ENCODE data around the gene ACO2. TPM values are rescaled to one million over a fixed set of nuclear protein-coding genes. Genes with fewer than 3 reads are reported as not detected.

ACO2 gene
- total RNA-seq, 4 donors from 2014 or later = 118 to 151 (median 131) TPM

DNA sequence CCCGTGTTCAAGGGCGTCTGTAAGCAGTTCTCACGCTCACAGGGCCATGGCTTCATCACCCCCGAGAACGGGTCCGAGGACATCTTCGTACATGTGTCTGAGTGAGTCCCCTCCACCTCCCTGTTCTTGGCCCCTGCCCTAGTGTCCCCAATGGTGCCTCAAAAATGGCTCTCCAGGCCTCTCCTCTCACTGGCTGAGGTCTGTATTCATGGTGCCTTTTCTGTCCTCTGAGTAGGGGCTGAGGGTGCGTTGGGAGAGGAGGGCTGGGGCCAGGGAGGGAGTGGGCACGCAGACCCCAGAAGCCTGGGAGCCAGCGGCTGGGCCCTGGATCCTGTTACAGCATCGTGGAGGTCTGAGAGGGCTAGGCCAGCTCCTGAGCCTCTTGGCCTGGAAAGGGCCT, 104.8 kb downstream of the ACO2 start:
- no peak for ATAC-seq (ENCODE audit: low FRiP score)
- DNase-seq (ENCODE audit: low spot score) = no peak
- TF ChIP-seq, protein P1, sequence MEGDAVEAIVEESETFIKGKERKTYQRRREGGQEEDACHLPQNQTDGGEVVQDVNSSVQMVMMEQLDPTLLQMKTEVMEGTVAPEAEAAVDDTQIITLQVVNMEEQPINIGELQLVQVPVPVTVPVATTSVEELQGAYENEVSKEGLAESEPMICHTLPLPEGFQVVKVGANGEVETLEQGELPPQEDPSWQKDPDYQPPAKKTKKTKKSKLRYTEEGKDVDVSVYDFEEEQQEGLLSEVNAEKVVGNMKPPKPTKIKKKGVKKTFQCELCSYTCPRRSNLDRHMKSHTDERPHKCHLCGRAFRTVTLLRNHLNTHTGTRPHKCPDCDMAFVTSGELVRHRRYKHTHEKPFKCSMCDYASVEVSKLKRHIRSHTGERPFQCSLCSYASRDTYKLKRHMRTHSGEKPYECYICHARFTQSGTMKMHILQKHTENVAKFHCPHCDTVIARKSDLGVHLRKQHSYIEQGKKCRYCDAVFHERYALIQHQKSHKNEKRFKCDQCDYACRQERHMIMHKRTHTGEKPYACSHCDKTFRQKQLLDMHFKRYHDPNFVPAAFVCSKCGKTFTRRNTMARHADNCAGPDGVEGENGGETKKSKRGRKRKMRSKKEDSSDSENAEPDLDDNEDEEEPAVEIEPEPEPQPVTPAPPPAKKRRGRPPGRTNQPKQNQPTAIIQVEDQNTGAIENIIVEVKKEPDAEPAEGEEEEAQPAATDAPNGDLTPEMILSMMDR (IDR thresholded peaks at IDR 0.05) = no peak

DNA sequence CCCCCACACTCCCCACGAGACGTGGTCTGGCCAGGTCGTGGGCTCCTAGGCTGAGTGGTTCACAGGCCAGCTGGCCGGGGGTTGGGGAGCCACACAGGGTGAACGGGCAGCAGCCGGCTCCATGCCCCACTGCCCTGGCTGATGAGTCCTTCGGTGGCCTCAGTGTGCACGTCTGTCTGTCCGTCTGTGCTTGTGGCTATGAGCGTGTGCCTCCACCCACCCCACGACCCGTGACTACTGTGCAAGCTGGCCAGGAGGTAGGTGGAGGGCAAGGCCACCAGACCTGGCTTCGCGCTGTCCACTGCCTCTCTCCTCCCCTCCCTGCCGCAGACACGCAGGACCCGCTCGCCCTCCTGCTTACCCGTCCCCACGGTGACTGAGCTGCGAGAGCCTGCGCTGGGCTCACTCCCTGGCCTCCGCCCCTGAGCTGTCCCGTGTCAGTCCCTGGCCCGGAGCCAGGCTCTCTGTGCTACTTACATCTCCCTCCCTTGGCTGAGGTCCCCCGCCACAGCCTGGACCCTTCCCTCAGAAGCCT, 106.0 kb downstream of the ACO2 start:
- TF ChIP-seq, protein P1 (IDR thresholded peaks at IDR 0.05) = no peak
- DNase-seq (ENCODE audit: low spot score) = no peak
- ATAC-seq (ENCODE audit: low FRiP score) = peak; percentile 13

DNA sequence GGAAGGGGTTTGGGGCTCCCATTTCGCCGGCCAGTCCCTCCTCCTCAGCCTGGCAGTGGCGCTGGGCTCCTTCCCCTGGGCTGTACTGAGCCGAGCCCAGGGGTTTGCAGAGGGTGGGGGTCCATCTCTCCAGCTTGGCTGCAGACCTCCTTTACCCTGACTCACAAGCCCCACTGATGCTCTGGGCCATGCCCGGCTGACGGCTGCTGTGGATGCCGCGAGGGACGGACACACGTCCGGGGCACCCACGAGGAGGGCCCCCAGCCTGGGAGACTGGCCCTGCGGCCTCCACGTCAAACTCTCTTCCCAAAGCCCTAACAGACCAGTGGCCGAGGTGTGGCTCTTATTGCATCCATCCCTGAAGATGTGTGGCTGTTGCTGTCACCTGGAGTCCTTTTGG, 106.6 kb downstream of the ACO2 start:
- TF ChIP-seq, protein P1 (IDR thresholded peaks at IDR 0.05) = no peak
- ATAC-seq (ENCODE audit: low FRiP score) (no peak), DNase-seq (ENCODE audit: low spot score) (no peak)

DNA sequence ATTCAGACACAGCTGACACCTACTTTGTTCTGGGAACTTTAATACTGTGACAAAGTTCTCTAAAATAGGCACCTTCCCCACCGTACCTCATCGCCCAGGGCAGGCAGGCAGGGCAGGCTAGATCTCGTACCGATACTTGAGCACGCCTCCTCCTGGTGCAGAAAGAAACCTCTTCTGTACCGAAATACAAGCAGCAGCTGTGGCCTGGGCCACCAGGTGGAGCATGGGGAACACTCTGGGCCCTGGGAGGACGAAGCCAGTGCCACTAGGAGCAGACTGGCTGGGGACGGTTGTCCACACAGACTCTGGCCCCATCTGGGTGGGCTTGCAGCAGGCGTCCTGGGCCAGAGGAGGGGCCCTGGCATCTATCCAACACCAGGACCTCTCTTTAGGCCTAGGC, 108.0 kb downstream of the ACO2 start:
- ATAC-seq (ENCODE audit: low FRiP score) (no peak), DNase-seq (ENCODE audit: low spot score) (no peak)
- TF ChIP-seq, protein P1 (IDR thresholded peaks at IDR 0.05) = no peak

DNA sequence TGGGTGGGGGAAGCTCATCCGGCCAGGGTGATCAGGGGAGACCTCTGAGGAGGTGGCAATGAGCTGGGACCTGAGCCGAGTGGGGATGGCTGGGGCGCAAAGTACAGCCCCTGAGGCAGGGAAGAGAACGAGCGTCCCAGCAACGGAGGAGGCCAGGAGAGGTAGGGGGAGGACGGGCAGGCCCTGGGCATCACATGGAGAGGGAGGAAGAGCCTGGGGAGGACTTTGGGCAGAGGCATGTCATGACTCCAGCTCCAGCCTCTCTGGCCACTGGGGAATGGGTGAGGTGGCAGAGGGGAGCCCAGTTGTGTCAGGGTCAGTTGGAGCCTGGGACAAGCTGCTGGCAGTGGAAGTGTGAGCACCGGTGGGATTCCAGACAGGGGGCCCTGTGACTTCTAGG, 109.2 kb downstream of the ACO2 start:
- TF ChIP-seq, protein P1 (IDR thresholded peaks at IDR 0.05) = no peak
- no peak for DNase-seq (ENCODE audit: low spot score)
- no peak for ATAC-seq (ENCODE audit: low FRiP score)

Other genes starting within 250 kb of the ACO2 start
- 1 to 10 TPM in 3 of 4 donors, under 1 TPM in 1; 0.56 to 2.5 (median 1.4) TPM for gene CHADL, start 228.2 kb upstream of the ACO2 start, total RNA-seq
- gene RANGAP1, start 182.9 kb upstream of the ACO2 start, total RNA-seq = 10 to 100 TPM; 30.9 to 49.8 (median 34.1) TPM
- 10 to 100 TPM; 32.9 to 39.4 (median 35.9) TPM for gene ZC3H7B, start 167.6 kb upstream of the ACO2 start, total RNA-seq
- 10 to 100 TPM; 11.6 to 25.5 (median 18.1) TPM for gene TEF, start 87.2 kb upstream of the ACO2 start, total RNA-seq
- 100 to 1,000 TPM in 1 of 4 donors, 10 to 100 TPM in 3; 59.4 to 111 (median 64.1) TPM for gene TOB2, start 22.3 kb upstream of the ACO2 start, total RNA-seq
- gene PHF5A, start 425 bp upstream of the ACO2 start, total RNA-seq = 10 to 100 TPM; 35.2 to 46.8 (median 42.3) TPM
- 10 to 100 TPM; 17.0 to 37.7 (median 22.3) TPM for gene POLR3H, start 75.4 kb downstream of the ACO2 start, total RNA-seq
- 1 to 10 TPM in 3 of 4 donors, under 1 TPM in 1; 0.32 to 7.8 (median 4.9) TPM for gene CSDC2, start 91.9 kb downstream of the ACO2 start, total RNA-seq
- gene PMM1, start 120.7 kb downstream of the ACO2 start, total RNA-seq = 100 to 1,000 TPM in 1 of 4 donors, 10 to 100 TPM in 3; 39.3 to 168 (median 73.1) TPM
- 10 to 100 TPM; 16.0 to 22.1 (median 19.5) TPM for gene DESI1, start 151.9 kb downstream of the ACO2 start, total RNA-seq
- 100 to 1,000 TPM; 168 to 191 (median 181) TPM for gene XRCC6, start 152.2 kb downstream of the ACO2 start, total RNA-seq
- 100 to 1,000 TPM in 3 of 4 donors, 10 to 100 TPM in 1; 99.0 to 169 (median 126) TPM for gene SNU13, start 219.8 kb downstream of the ACO2 start, total RNA-seq
- 10 to 100 TPM in 1 of 4 donors, 1 to 10 TPM in 3; 2.3 to 16.9 (median 2.6) TPM for gene MEI1, start 230.4 kb downstream of the ACO2 start, total RNA-seq

Data from omental fat pad (tissue), 4 donors.